AG09309 (cell line): ENCODE data around the gene PIGN.

ENCODE experiments used
- DNase-seq: peaks from one replicate; pipeline ENCODE4 v3.0.0-alpha.2; 2010; ENCODE audit warnings: low read depth
- H3K4me3 ChIP-seq: 2 replicates; pipeline ENCODE4 v1.5.1; 2011; ENCODE audit warnings: mild to moderate bottlenecking, low read depth, low read length, moderate library complexity; ENCODE audit not compliant: control insufficient read depth
- TF ChIP-seq, protein P1 (sequence below): IDR thresholded peaks from 2 replicates; pipeline ENCODE4 v1.5.1; 2011; ENCODE audit warnings: mild to moderate bottlenecking, low read depth, low read length, inconsistent platforms; ENCODE audit not compliant: insufficient read depth, control insufficient read depth; ENCODE audit errors: missing control alignments

PIGN gene

DNA sequence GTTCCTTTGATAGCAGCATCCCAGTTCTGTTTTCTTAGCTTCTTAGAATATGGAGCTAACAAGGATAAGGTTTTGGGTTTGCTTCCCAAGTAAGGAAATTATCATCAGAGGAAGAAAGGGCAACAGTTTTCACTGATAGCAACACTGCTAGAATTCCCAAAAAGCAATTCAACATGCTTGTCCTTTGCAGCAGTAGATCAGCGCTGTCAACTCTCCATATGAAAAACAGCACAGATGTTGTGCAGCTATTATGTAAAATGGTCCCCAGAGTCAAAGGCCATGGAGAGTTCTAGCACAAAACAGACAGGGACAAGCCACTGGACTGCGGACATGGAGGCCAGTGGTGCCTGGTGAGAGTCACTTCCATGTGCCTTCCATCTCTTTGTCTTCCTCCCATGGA, 158.1 kb downstream of the PIGN start:
- no peak for DNase-seq
- TF ChIP-seq, protein P1, sequence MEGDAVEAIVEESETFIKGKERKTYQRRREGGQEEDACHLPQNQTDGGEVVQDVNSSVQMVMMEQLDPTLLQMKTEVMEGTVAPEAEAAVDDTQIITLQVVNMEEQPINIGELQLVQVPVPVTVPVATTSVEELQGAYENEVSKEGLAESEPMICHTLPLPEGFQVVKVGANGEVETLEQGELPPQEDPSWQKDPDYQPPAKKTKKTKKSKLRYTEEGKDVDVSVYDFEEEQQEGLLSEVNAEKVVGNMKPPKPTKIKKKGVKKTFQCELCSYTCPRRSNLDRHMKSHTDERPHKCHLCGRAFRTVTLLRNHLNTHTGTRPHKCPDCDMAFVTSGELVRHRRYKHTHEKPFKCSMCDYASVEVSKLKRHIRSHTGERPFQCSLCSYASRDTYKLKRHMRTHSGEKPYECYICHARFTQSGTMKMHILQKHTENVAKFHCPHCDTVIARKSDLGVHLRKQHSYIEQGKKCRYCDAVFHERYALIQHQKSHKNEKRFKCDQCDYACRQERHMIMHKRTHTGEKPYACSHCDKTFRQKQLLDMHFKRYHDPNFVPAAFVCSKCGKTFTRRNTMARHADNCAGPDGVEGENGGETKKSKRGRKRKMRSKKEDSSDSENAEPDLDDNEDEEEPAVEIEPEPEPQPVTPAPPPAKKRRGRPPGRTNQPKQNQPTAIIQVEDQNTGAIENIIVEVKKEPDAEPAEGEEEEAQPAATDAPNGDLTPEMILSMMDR: no peak

DNA sequence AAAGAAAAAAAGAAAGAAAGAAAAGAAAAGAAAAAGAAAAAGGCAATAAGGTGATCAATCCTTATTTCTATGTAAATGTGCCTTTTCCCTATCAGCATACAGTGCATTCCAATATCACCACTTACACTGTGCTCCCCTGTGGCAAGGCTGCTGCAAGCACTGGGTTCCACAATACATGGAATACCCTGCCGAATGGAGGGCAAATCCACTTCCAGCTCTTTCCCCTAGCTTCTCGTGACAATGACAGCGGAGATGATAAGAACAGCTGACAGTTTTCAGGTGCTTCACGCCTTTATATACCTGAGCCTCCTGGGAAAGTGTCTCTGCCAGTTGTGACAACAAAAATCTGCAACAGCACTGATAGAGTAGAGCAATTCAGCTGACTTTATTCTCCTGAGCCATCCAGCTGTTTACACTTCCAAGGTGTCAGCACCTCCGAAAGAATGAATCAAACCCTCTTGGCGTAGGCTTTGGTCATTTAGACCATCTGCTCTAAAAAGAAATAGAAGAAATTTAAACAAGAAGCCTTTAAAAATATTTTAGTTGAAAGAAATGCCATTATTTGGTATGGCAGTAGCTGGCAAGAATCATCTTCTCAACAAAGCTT, 158.8 kb downstream of the PIGN start:
- H3K4me3 ChIP-seq: no peak overlapping the region
- no peak for DNase-seq
- TF ChIP-seq, protein P1: no peak

More for the DNA sequence above, 158.1 kb downstream of the PIGN start:
- H3K4me3 ChIP-seq: no peak overlapping the region

DNA sequence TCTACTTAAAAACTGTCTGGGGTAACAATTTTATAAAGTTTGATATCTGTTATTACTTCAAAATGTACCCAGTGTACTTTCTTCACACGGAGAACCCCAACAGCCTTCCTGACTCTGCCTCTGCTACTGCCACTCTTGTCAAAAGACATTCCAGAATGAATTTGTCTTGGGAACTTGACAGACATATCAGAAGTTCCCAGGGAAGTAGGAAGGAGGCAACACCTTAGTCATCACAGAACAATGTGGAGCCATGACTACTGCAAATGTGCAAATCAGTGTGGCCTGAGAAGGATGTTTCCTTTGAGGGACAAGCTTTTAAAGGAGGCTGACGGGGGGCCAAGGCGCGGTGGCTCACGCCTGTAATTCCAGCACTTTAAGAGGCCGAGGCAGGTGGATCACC, 160.3 kb downstream of the PIGN start:
- TF ChIP-seq, protein P1: no peak
- H3K4me3 ChIP-seq: no peak overlapping the region
- no peak for DNase-seq

DNA sequence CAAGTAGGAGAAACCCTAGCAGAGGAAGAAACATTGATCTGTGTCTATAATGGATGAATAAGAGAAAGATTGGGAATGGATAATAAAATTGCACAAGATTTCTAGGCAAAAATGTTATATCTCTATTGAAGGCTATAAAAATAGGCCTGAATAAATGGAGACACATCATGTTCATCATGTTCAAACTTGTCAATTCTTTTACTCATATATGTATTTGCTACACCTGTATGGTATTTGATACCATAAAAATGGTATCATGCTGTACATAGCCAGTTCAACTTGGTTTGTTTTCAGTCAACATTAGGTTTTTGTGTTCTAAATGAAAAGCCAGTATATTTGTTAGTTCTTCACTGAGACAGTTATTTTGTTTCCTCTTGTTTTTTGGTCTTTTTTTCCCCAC, 161.9 kb downstream of the PIGN start:
- H3K4me3 ChIP-seq: no peak overlapping the region
- DNase-seq: no peak
- TF ChIP-seq, protein P1: no peak

DNA sequence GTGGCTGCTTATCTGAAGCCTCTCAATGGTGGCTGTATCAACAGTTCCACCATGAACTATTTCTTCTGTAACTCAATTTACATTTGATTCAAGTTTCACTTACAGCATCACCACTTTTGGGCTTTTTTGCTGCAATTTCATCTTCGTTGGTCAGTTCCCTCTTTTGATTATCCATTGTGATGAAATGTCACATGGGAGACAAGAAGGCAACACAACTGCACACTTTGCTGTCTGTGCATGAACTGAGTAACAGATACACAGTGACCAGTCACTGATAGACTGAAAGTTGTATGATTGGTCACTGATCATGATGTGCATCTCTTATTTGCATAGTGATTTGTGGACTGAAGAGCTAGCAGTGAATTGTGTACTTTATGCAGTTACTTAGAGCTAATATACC, 163.3 kb downstream of the PIGN start:
- TF ChIP-seq, protein P1: no peak
- DNase-seq: no peak

DNA sequence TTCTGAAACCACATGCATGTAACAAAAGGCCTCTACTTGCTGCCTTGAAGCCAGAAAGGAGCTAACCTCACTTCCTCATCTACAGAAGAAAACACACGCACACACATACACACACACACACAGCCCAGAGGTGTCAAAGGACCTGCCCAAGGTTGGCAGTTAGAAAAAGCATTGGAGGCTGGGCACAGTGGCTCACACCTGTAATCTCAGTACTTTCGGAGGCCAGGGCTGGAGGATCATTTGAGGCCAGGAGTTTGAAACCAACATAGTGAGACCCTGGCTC, 168.2 kb downstream of the PIGN start:
- TF ChIP-seq, protein P1: no peak
- no peak overlapping the region for H3K4me3 ChIP-seq
- DNase-seq: no peak

More for the DNA sequence above, 163.3 kb downstream of the PIGN start:
- no peak overlapping the region for H3K4me3 ChIP-seq
